Panc1 (cell line): ENCODE data around the gene FAM151A.

Source experiments
- POLR2AphosphoS5 ChIP-seq: IDR thresholded peaks from 2 replicates; pipeline ENCODE4 v1.6.1; 2012; ENCODE audit warnings: mild to moderate bottlenecking, low read depth, low read length, moderate library complexity
- TF ChIP-seq, protein P1 (sequence below), 2 experiments: IDR thresholded peaks; 2 replicates each; pipeline ENCODE4 v1.6.1; 2011 to 2012; ENCODE audit warnings: low read depth in 2 of 2, control low read depth in 1 of 2, low read length in 1 of 2, mild to moderate bottlenecking in 1 of 2, moderate library complexity in 1 of 2; ENCODE audit not compliant: insufficient read depth in 1 of 2

- no peak for TF ChIP-seq POLR2AphosphoS5
- TF ChIP-seq, protein P1, sequence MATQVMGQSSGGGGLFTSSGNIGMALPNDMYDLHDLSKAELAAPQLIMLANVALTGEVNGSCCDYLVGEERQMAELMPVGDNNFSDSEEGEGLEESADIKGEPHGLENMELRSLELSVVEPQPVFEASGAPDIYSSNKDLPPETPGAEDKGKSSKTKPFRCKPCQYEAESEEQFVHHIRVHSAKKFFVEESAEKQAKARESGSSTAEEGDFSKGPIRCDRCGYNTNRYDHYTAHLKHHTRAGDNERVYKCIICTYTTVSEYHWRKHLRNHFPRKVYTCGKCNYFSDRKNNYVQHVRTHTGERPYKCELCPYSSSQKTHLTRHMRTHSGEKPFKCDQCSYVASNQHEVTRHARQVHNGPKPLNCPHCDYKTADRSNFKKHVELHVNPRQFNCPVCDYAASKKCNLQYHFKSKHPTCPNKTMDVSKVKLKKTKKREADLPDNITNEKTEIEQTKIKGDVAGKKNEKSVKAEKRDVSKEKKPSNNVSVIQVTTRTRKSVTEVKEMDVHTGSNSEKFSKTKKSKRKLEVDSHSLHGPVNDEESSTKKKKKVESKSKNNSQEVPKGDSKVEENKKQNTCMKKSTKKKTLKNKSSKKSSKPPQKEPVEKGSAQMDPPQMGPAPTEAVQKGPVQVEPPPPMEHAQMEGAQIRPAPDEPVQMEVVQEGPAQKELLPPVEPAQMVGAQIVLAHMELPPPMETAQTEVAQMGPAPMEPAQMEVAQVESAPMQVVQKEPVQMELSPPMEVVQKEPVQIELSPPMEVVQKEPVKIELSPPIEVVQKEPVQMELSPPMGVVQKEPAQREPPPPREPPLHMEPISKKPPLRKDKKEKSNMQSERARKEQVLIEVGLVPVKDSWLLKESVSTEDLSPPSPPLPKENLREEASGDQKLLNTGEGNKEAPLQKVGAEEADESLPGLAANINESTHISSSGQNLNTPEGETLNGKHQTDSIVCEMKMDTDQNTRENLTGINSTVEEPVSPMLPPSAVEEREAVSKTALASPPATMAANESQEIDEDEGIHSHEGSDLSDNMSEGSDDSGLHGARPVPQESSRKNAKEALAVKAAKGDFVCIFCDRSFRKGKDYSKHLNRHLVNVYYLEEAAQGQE (IDR thresholded peaks at IDR 0.05; ENCODE audit: insufficient read depth in 1 of 2, low read depth in 2 of 2, low read length in 1 of 2), result no peak
Measured at GRCh38 chr1:54582566-54583306, 40.6 kb downstream of the FAM151A start.
